CD4-positive, alpha-beta T cell treated with Interleukin-6 at 100 ng/mL for 8 hours (primary cell): ENCODE measurements around the gene PERM1.
"Not testable (repeated sequence)": the region's sequence is repeated elsewhere in the genome, so short reads cannot be mapped to it uniquely, and the experiment has no call there.

Source experiments
- DNase-seq: peaks from one replicate; pipeline ENCODE4 v3.0.0-alpha.2; 2020; ENCODE audit warnings: mixed read lengths, low spot score

PERM1 gene

GRCh38 chr1:981955-982558 is at the start of gene PERM1:
Gene PERM1 (minus strand): TSS chr1:982093. CDS start chr1:981029, 1,064 bp downstream.
- DNase-seq: no peak

- DNase-seq: not testable (repeated sequence)
Measured at GRCh38 chr1:1030867-1031658, 49.2 kb upstream of the PERM1 start.

GRCh38 chr1:1027791-1028190 is 45.9 kb upstream of the PERM1 start:
- DNase-seq: no peak

- no peak for DNase-seq
Measured at GRCh38 chr1:1026599-1027413, 44.9 kb upstream of the PERM1 start.

- no peak for DNase-seq
Measured at GRCh38 chr1:1025730-1026129, 43.8 kb upstream of the PERM1 start.

GRCh38 chr1:1024771-1025699 is 43.1 kb upstream of the PERM1 start:
- no peak for DNase-seq

GRCh38 chr1:1024149-1024770 is 42.4 kb upstream of the PERM1 start:
- no peak for DNase-seq

- no peak for DNase-seq
Measured at GRCh38 chr1:1023700-1024099, 41.8 kb upstream of the PERM1 start.

- no peak for DNase-seq
Measured at GRCh38 chr1:1022302-1023009, 40.6 kb upstream of the PERM1 start.

GRCh38 chr1:1021920-1022259 is 40.0 kb upstream of the PERM1 start:
- no peak for DNase-seq

GRCh38 chr1:1021010-1021919 is 39.4 kb upstream of the PERM1 start:
- no peak for DNase-seq

GRCh38 chr1:1020415-1021009 is 38.6 kb upstream of the PERM1 start:
- no peak for DNase-seq

GRCh38 chr1:1020000-1020404 is 38.1 kb upstream of the PERM1 start, which contains the start of gene AGRN:
Gene AGRN (plus strand): TSS chr1:1020120. CDS start chr1:1020173, 53 bp downstream.
- no peak for DNase-seq

GRCh38 chr1:1019122-1019999 is 37.5 kb upstream of the PERM1 start:
- peak; percentile 77 for DNase-seq

GRCh38 chr1:1018321-1018685 is 36.4 kb upstream of the PERM1 start:
- DNase-seq: not testable (repeated sequence)

- DNase-seq: not testable (repeated sequence)
Measured at GRCh38 chr1:1017397-1018320, 35.8 kb upstream of the PERM1 start.
